NCI-H526 (cell line): Measurements from ENCODE around the gene SLC44A4.
A peak's percentile ranks its signal among the peaks of the same experiment; 100 is the strongest.
"Not testable (repeated sequence)": the region's sequence is repeated elsewhere in the genome, so short reads cannot be mapped to it uniquely, and the experiment has no call there.

Source experiments
- DNase-seq, 2 experiments: peaks; one replicate each; lab custom pipeline; 2025; lab: John Stamatoyannopoulos, UW

SLC44A4 gene

GRCh38 chr6:31878726-31879125, at the start of gene SLC44A4:
Gene SLC44A4 (minus strand): TSS chr6:31878997. CDS start chr6:31878980, 17 bp downstream.
- no peak for DNase-seq

- DNase-seq, result no peak
Observed at GRCh38 chr6:31928672-31928939, 49.8 kb upstream of the SLC44A4 start.

DNA sequence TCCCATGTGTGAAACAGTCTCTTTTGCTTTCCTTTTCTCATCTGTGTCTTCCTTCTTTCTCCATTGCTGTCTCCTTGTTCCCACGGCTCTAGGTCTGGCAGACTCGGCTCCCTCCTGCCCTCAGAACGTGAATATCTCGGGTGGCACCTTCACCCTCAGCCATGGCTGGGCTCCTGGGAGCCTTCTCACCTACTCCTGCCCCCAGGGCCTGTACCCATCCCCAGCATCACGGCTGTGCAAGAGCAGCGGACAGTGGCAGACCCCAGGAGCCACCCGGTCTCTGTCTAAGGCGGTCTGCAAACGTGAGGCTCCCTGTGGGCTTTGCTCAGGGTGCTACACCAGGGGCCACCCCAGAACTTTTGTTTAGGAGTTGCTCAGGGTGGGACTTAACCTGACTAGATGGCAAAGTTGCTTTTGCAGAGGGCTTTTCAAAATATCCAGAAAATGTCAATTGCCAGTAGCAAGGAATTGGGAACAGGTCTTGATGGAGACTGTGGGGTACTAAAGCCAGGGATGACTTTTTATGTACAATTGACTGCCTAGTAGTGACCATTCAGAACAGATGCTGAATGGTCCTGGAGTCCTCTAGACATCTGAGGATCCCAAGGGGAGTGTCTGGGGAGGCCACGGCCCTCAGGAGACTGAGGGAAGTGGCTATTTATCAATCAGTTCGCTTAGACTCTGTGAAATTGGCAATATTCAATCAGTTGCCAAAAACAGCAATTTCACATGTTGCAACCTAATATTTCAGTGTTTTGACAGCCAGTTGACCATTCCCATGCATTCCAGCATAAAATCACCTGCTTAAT, 49.3 kb upstream of the SLC44A4 start:
- DNase-seq, result no peak

DNA sequence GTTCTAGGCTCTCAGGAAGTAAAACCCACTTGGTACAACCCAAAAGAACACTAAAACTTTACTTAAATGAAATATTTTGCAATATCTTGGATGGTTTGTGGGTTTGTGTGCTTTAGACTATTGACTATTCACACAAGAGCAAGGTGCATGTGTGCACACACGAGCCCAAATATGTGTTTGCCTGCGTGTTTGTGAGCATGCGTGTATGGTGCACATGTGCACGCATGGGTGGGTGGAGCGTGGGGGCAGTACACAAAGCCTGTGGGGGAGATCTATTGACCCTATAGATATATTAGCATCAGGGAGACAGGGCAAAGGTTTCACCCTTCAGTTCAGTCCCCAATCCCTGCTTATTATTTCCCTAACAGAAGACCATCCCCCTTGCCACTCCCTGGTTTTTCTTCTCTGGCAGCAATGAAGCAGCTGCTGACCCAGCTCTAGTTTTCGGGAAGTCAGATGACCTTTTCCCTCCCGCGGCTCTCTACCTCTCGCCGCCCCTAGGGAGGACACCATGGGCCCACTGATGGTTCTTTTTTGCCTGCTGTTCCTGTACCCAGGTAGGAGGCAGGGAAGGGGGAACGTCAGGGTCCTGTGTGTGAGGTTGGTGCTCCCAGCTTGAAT, 48.6 kb upstream of the SLC44A4 start, which contains the start of gene C2:
TSS of gene C2 (plus strand) at position 476 of the 621 bp plus-strand sequence. CDS start at position 512, 36 bp downstream.
- no peak for DNase-seq

GRCh38 chr6:31922942-31923341, 44.1 kb upstream of the SLC44A4 start:
- DNase-seq, result peak in 1 of 2 experiments; percentile 49

DNA sequence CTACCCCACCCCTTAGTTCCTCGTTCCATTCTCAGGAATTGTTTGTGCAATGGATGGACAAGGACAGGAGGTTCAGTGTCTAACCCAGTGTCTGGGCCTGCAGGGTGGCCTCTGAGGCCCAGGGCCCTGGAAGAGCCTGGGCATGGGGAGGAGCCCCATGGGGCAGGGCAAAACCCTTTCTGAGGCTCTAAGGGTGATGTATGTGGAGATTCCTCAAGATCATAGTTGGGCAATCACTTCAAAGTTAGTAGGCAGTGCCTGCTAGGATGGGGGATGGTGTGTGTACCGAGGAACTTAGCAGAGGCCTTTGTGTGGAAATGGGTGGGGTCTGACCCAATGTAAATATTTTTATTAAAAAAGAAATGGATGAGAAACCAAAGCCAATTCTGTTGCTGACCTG, 42.0 kb upstream of the SLC44A4 start:
- no peak for DNase-seq

DNA sequence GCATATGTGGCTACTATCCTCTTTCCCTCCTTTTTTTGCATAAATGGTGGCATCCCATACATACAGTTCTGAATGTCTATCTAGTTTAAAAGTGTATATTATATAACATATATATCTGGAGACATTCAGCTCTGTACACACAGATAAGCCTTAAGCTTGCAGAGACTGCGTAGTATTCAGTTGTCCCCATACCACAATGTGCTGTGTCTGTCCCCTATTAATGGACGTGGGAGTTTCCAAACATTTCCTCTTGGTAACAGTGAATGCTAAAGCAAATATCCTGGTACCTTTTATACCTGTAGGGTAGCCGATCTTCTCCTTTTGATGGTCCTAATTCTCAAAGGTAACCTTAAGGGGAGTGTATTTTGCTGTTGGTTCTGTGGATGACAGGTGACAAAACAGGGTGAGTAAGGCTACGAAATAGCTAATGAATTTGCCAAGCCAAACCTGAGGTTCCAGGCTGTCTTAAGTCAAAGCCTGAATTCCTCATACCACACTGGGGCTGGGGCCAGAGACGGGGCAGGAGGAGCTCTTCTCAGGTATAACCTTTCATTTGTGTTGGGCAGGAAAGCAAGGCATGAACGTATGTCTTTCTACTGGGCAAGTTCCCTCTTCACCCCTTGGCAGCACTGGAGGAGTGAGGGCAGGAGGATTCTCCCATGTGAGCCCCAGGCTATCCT, 41.0 kb upstream of the SLC44A4 start:
- DNase-seq, result no peak

DNA sequence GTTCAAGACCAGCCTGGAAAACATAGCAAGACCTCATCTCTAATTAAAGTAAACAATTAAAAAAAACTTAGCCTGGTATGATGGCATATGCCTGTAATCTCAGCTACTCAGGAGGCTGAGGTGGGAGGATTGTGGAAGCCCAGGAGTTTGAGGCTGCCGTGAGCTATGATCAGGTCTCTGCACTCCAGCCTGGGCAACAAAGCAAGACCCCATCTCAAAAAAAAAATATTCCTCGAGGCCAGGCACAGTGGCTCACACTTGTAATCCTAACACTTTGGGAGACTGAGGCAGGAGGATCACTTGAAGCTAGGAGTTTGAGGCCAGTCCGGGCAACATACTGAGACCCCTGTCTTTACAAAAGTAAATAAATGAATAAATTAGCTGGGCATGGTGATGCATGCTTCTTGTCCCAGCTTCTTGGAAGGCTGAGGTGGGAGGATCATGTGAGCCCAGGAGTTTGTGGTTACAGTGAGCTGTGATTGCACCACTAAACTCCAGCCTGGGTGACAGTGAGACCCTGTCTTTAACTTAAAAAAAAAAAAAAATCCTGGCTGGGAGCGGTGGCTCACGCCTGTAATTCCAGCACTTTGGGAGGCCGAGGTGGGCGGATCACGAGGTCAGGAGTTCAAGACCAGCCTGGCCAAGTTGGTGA, 39.4 kb upstream of the SLC44A4 start:
- DNase-seq, result no peak

DNA sequence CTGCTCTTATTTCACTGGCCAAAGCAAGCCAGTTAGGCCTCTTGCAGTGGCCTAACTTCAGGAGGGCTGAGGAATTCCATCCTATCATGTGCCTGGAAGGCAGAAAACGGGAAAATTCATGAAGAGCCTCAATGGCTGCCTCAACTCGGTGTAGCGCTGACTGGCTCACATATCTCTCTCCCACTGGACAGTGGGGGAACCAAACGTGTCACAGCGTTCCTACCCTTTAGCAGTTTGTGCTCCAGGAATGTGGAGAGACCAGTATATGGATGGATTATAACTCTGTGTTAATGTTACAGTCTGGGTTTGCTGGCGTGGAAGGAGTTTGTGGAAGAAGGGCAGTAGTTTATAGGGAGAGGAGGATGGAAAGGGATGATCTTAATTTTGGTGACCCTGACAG, 37.0 kb upstream of the SLC44A4 start:
- no peak for DNase-seq

GRCh38 chr6:31915351-31915750, 36.6 kb upstream of the SLC44A4 start:
- DNase-seq, result no peak

GRCh38 chr6:31911826-31912585, 33.2 kb upstream of the SLC44A4 start:
- DNase-seq, result no peak

DNA sequence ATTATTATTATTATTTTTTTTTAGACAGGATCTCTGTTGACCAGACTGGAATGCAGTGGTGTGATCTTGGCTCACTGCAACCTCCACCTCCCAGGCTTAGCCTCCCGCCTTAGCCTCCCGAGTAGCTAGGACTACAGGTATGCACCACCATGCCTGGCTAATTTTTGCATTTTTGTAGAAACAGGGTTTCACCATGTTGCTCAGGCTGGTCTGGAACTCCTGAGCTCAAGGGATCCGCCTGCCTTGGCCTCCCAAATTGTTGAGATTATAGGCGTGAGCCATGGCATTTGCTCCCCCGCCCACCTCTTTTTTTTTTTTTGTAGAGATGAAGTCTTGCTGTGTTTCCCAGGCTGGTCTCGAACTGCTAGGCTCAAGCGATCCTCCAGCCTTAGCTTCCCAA, 30.5 kb upstream of the SLC44A4 start:
- DNase-seq, result not testable (repeated sequence)

- DNase-seq, result no peak
Observed at GRCh38 chr6:31908791-31909190, 30.0 kb upstream of the SLC44A4 start.

GRCh38 chr6:31908255-31908654, 29.5 kb upstream of the SLC44A4 start:
- DNase-seq, result not testable (repeated sequence)

DNA sequence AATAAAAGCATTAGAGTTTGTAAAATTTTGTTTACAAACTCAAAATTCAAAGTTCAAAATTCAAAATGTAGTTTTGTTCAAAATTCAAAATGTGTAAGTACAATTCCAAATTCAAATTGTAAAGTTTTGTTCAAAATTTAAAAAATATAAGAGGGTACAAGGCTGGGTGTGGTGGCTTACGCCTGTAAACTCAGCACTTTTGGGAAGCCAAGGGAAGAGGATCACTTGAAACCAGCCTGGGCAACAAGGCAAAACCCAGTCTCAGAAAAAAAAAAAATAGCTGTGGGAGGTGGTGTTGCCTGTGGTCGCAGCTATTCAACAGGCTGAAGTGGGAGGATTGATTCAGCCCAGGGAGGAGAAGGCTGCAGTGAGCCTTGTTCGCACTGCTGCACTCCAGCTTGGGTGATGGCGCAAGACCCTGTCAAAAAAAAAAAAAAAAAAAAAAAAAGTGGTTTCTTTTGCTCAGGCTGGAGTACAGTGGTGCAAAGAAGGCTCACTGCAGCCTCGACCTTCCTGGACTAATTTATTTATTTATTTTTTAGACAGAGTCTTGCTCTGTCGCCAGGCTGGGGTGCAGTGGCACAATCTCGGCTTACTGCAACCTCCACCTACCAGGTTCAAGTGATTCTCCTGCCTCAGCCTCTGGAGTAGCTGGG, 28.5 kb upstream of the SLC44A4 start:
- DNase-seq, result no peak

DNA sequence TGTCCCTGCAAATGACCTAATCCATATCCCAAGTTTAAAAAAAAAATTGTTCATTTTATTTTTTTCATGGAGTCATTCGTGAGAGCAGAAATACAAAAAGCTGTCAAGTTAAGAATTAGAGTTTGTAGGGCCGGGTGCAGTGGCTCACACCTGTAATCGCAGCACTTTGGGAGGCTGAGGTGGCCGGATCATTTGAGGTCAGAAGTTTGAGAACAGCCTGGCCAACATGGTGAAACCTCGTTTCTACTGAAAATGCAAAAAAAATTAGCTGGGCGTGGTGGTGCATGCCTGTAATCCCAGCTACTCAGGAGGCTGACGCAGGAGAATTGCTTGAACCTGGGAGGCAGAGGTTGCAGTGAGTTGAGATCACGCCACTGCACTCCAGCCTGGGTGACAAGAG, 27.9 kb upstream of the SLC44A4 start:
- not testable (repeated sequence) for DNase-seq

DNA sequence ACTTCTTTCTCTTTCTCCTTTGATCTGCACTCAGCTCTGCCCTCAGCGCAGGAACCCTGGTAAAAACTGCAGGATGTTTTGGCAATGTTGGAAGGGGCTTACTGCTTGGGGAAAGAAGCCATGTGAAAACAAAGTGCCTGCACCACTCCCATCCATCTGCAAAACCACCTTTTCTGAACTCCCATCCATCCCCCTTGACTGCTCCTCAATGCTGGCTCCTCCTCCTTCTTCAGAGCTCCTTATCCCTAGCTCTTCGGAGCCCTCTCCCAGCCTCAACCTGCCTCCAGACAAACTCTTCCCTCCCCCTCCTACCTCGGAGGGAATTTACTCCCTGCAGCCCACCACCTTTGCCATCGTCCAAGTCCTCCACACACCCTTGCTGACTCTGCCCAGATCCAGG, 27.3 kb upstream of the SLC44A4 start:
- DNase-seq, result no peak

DNA sequence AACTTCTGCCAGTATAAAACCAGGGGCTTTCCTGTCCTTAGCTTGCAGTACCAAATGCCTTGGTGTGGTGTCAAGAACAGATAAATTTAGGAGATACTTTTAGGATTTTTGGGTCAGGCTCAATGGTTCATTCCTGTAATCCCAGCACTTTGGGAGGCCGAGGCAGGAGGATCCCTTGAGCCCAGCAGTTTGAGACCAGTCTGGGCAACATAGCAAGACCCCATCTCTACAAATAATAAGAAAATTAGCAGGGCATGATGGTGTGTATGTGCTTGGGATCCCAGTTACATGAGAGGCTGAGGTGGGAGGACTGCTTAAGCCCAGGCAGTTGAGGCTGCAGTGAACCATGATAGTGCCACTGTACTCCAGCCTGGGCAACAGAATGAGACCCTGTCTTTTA, 26.2 kb upstream of the SLC44A4 start:
- no peak for DNase-seq

DNA sequence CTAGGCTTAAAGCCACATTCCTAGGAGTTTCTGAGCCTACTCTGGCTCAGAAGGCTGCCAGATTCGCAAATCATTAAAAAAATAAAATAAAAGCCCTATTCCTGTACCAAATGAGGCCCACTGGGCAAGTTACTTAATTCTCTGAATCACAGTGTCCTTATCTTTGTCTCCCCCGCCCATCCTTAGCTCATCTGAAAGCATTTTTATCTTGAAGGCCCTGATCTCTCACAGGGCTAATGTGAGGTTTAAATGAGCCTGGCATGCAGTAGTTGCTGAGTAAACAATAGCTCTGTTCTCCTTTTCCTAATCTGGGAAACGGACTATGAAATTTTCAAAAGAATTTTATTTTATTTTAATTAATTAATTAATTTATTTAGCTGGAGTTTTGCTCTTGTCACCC, 25.2 kb upstream of the SLC44A4 start:
- no peak for DNase-seq

GRCh38 chr6:31901953-31902643, 23.3 kb upstream of the SLC44A4 start, which contains the start of gene ZBTB12:
Gene ZBTB12 (minus strand): TSS chr6:31902086. CDS start chr6:31901305, 781 bp downstream.
- peak; percentile 80 to 96 for DNase-seq
